ENCODE data around the gene NCK1. TPM values are rescaled to one million over a fixed set of nuclear protein-coding genes. Genes with fewer than 3 reads are reported as not detected.
A peak's percentile ranks its signal among the peaks of the same experiment; 100 is the strongest.

NCK1 gene
- total and polyA plus RNA-seq, 10 of the 15 experiments (the other 5 are each of a cell fraction or from before 2014, with no cell fraction given) = 15.6 to 33.4 (median 25.0) TPM

GRCh38 chr3:136818769-136819391, 43.1 kb upstream of the NCK1 start, which contains the start of gene SLC35G2 (continued):
- TF ChIP-seq SREBF2 (IDR thresholded peaks at IDR 0.05; ENCODE audit: low read length) (no peak), ZNF384 (IDR thresholded peaks at IDR 0.05; ENCODE audit: borderline replicate concordance, low read depth, low read length) (no peak), ZNF687 (IDR thresholded peaks at IDR 0.05) (0 out of 2 replicates have a peak, but pooled peaks have one; percentile 12), BCL11A (IDR thresholded peaks at IDR 0.05; ENCODE audit: low read depth, low read length) (no peak), CREM (IDR thresholded peaks at IDR 0.05; ENCODE audit: low read depth) (no peak), SIN3A (IDR thresholded peaks at IDR 0.05; ENCODE audit: low read depth, low read length) (no peak), RELA (IDR thresholded peaks at IDR 0.05; ENCODE audit: borderline replicate concordance, partially characterized antibody) (no peak)
- TF ChIP-seq, protein P1, sequence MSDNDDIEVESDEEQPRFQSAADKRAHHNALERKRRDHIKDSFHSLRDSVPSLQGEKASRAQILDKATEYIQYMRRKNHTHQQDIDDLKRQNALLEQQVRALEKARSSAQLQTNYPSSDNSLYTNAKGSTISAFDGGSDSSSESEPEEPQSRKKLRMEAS (IDR thresholded peaks at IDR 0.05; ENCODE audit: low read depth, low read length) = no peak
- TF ChIP-seq, protein P2, sequence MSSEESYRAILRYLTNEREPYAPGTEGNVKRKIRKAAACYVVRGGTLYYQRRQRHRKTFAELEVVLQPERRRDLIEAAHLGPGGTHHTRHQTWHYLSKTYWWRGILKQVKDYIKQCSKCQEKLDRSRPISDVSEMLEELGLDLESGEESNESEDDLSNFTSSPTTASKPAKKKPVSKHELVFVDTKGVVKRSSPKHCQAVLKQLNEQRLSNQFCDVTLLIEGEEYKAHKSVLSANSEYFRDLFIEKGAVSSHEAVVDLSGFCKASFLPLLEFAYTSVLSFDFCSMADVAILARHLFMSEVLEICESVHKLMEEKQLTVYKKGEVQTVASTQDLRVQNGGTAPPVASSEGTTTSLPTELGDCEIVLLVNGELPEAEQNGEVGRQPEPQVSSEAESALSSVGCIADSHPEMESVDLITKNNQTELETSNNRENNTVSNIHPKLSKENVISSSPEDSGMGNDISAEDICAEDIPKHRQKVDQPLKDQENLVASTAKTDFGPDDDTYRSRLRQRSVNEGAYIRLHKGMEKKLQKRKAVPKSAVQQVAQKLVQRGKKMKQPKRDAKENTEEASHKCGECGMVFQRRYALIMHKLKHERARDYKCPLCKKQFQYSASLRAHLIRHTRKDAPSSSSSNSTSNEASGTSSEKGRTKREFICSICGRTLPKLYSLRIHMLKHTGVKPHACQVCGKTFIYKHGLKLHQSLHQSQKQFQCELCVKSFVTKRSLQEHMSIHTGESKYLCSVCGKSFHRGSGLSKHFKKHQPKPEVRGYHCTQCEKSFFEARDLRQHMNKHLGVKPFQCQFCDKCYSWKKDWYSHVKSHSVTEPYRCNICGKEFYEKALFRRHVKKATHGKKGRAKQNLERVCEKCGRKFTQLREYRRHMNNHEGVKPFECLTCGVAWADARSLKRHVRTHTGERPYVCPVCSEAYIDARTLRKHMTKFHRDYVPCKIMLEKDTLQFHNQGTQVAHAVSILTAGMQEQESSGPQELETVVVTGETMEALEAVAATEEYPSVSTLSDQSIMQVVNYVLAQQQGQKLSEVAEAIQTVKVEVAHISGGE (CRISPR knock-in tag; IDR thresholded peaks at IDR 0.05) = no peak
- TF ChIP-seq, protein P3, sequence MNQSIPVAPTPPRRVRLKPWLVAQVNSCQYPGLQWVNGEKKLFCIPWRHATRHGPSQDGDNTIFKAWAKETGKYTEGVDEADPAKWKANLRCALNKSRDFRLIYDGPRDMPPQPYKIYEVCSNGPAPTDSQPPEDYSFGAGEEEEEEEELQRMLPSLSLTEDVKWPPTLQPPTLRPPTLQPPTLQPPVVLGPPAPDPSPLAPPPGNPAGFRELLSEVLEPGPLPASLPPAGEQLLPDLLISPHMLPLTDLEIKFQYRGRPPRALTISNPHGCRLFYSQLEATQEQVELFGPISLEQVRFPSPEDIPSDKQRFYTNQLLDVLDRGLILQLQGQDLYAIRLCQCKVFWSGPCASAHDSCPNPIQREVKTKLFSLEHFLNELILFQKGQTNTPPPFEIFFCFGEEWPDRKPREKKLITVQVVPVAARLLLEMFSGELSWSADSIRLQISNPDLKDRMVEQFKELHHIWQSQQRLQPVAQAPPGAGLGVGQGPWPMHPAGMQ (IDR thresholded peaks at IDR 0.05; ENCODE audit: borderline replicate concordance) = no peak

Data from GM12878 (cell line).